Liver (tissue), 3 donors: ENCODE measurements around the gene SLC6A7.

Experiments used
- CTCF ChIP-seq: fragments of 150-350 bp; IDR thresholded peaks from 2 replicates; pipeline ENCODE4 v1.5.1; 2017; ENCODE audit warnings: improper control_type of control experiment, low read depth, low read length; ENCODE audit not compliant: missing input control
- FOXA1 ChIP-seq: IDR thresholded peaks from 2 replicates; pipeline ENCODE4 v1.6.1; 2016; ENCODE audit warnings: antibody characterized with exemption
- RAD21 ChIP-seq, 2 donors: IDR thresholded peaks; 2 replicates each; pipeline ENCODE4 v1.6.1; 2016; ENCODE audit warnings: antibody characterized with exemption in 2 of 2, mild to moderate bottlenecking in 2 of 2
- REST ChIP-seq: IDR thresholded peaks from 2 replicates; pipeline ENCODE4 v1.6.1; 2016; ENCODE audit warnings: antibody characterized with exemption, mild to moderate bottlenecking
- SP1 ChIP-seq: IDR thresholded peaks from 2 replicates; pipeline ENCODE4 v1.6.1; 2018; ENCODE audit warnings: antibody characterized with exemption, mild to moderate bottlenecking
- TF ChIP-seq, protein P1 (sequence below): IDR thresholded peaks from 2 replicates; pipeline ENCODE4 v1.6.1; 2016; ENCODE audit warnings: antibody characterized with exemption
- donor health status: healthy.
- donor health status: healthy.

GRCh38 chr5:150155258-150156026 is 34.4 kb upstream of the SLC6A7 start, which contains the start of gene PDGFRB:
- TF ChIP-seq FOXA1: no peak
- TF ChIP-seq SP1: no peak
- TF ChIP-seq, protein P1, sequence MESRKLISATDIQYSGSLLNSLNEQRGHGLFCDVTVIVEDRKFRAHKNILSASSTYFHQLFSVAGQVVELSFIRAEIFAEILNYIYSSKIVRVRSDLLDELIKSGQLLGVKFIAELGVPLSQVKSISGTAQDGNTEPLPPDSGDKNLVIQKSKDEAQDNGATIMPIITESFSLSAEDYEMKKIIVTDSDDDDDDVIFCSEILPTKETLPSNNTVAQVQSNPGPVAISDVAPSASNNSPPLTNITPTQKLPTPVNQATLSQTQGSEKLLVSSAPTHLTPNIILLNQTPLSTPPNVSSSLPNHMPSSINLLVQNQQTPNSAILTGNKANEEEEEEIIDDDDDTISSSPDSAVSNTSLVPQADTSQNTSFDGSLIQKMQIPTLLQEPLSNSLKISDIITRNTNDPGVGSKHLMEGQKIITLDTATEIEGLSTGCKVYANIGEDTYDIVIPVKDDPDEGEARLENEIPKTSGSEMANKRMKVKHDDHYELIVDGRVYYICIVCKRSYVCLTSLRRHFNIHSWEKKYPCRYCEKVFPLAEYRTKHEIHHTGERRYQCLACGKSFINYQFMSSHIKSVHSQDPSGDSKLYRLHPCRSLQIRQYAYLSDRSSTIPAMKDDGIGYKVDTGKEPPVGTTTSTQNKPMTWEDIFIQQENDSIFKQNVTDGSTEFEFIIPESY: no peak
- TF ChIP-seq CTCF: no peak
- no peak for TF ChIP-seq RAD21 (IDR thresholded peaks at IDR 0.05)
- TF ChIP-seq REST: no peak
